GM19467 (cell line): ENCODE results near the gene AK3.

Source experiments
- ATAC-seq: cut with Tn5 transposase; IDR thresholded peaks from one replicate; pipeline ENCODE4 v1.9.1; 2021; ENCODE audit warnings: mild to moderate bottlenecking, moderate library complexity; ENCODE audit not compliant: unreplicated experiment

The AK3 gene

GRCh38 chr9:4750023-4750673, 9.1 kb upstream of the AK3 start:
- ATAC-seq = no peak

GRCh38 chr9:4748612-4749011, 7.6 kb upstream of the AK3 start:
- ATAC-seq = no peak

- ATAC-seq = no peak
Measured at GRCh38 chr9:4746278-4747030, 5.5 kb upstream of the AK3 start.

GRCh38 chr9:4743131-4743875, 2.3 kb upstream of the AK3 start:
- no peak for ATAC-seq

GRCh38 chr9:4742246-4742645, 1.2 kb upstream of the AK3 start:
- no peak for ATAC-seq

GRCh38 chr9:4741365-4742089, 525 bp upstream of the AK3 start:
- no peak for ATAC-seq

- ATAC-seq = no peak
Measured at GRCh38 chr9:4740388-4740637, 689 bp downstream of the AK3 start.

- no peak for ATAC-seq
Measured at GRCh38 chr9:4739587-4740387, 1.2 kb downstream of the AK3 start.

- no peak for ATAC-seq
Measured at GRCh38 chr9:4738866-4739586, 2.0 kb downstream of the AK3 start.

GRCh38 chr9:4734150-4734549, 6.9 kb downstream of the AK3 start:
- ATAC-seq = no peak

GRCh38 chr9:4732890-4733289, 8.1 kb downstream of the AK3 start:
- ATAC-seq = no peak

GRCh38 chr9:4727593-4727992, 13.4 kb downstream of the AK3 start:
- ATAC-seq = no peak

GRCh38 chr9:4725706-4726442, 15.1 kb downstream of the AK3 start:
- no peak for ATAC-seq

GRCh38 chr9:4721736-4722135, 19.3 kb downstream of the AK3 start:
- ATAC-seq = no peak

GRCh38 chr9:4718911-4719310, 22.1 kb downstream of the AK3 start:
- no peak for ATAC-seq

- no peak for ATAC-seq
Measured at GRCh38 chr9:4717815-4718214, 23.2 kb downstream of the AK3 start.

GRCh38 chr9:4716163-4716562, 24.8 kb downstream of the AK3 start:
- ATAC-seq = no peak

GRCh38 chr9:4714266-4715016, 26.6 kb downstream of the AK3 start:
- ATAC-seq = no peak

- ATAC-seq = no peak
Measured at GRCh38 chr9:4713849-4714248, 27.2 kb downstream of the AK3 start.
